Gastrocnemius medialis (tissue), 4 donors: ENCODE measurements around the gene BOLA1.

Source experiments
- CTCF ChIP-seq, 5 experiments: fragments of 450-650 bp in 3 of 5; fragments of 200-600 bp in 2 of 5; sonication (generic) in 2 of 5; IDR thresholded peaks in 4 of 5; conservative IDR thresholded peaks in 1 of 5; 1 replicate in 4 of 5; 2 replicates in 1 of 5; pipeline ENCODE4 v1.5.1; 2016 to 2019; ENCODE audit warnings: antibody characterized with exemption in 5 of 5, mild to moderate bottlenecking in 3 of 5, moderate library complexity in 3 of 5
- POLR2A ChIP-seq, 2 donors: fragments of 450-650 bp; IDR thresholded peaks; one replicate each; pipeline ENCODE4 v1.6.1; 2017; ENCODE audit warnings: antibody characterized with exemption in 2 of 2, mild to moderate bottlenecking in 2 of 2, moderate library complexity in 2 of 2

- TF ChIP-seq CTCF (IDR thresholded peaks at IDR 0.05 in 4 of 5, conservative IDR thresholded peaks at IDR 0.05 in 1 of 5) (no peak), POLR2A (IDR thresholded peaks at IDR 0.05) (no peak)
Measured at GRCh38 chr1:149877211-149877946, 22.0 kb upstream of the BOLA1 start.
